Uterus (tissue), 4 donors: ENCODE measurements around the gene BSCL2. TPM values are rescaled to one million over a fixed set of nuclear protein-coding genes. Genes with fewer than 3 reads are reported as not detected.

Source experiments
- DNase-seq, 2 donors: peaks; one replicate each; pipeline ENCODE4 v3.0.0-alpha.2; 2019 to 2020
- H3K27ac ChIP-seq, 2 donors: fragments of 200-600 bp; sonication (generic); 1 replicate in 1 of 2; 2 replicates in 1 of 2; pipeline ENCODE4 v1.5.1; 2016 to 2018
- H3K27me3 ChIP-seq, 2 donors: fragments of 200-600 bp; sonication (generic); one replicate each; pipeline ENCODE4 v1.5.1; 2018 to 2019; ENCODE audit warnings: control low read depth in 1 of 2
- H3K36me3 ChIP-seq, 2 donors: fragments of 200-600 bp; sonication (generic); one replicate each; pipeline ENCODE4 v1.5.1; 2019; ENCODE audit warnings: control low read depth in 1 of 2
- H3K4me1 ChIP-seq, 2 donors: fragments of 200-600 bp; sonication (generic); one replicate each; pipeline ENCODE4 v1.5.1; 2018 to 2019; ENCODE audit warnings: control low read depth in 1 of 2
- H3K4me3 ChIP-seq, 2 donors: fragments of 200-600 bp; sonication (generic); 1 replicate in 1 of 2; 2 replicates in 1 of 2; pipeline ENCODE4 v1.5.1; 2018 to 2019; ENCODE audit warnings: mild to moderate bottlenecking in 1 of 2
- H3K9me3 ChIP-seq, 2 donors: fragments of 200-600 bp; sonication (generic); one replicate each; pipeline ENCODE4 v1.5.1; 2019; ENCODE audit warnings: control low read depth in 1 of 2
- POLR2A ChIP-seq, 2 donors: fragments of 450-650 bp; IDR thresholded peaks; one replicate each; pipeline ENCODE4 v1.6.1; 2016; ENCODE audit warnings: antibody characterized with exemption in 2 of 2, mild to moderate bottlenecking in 1 of 2, moderate library complexity in 1 of 2
- intact Hi-C: fragments of 100-400 bp; cut with DNase I; formaldehyde crosslinking; loops from one replicate; pipeline ENCODE4 v1.15.1; 2023; ENCODE audit warnings: low total_unique reads
- total RNA-seq, 4 donors: library from RNA; depleted of rRNA in 3 of 4; stranded (reverse); fragments of >200 nt in 3 of 4; gene quantifications; one replicate each; pipeline versions ENCODE4 v1.1.0 to v1.2.4, GENCODE V29; 2014 to 2023
- TF ChIP-seq, protein P1 (sequence below), 4 experiments: fragments of 200-600 bp in 2 of 4; fragments of 450-650 bp in 2 of 4; sonication (generic) in 2 of 4; IDR thresholded peaks; one replicate each; pipeline ENCODE4 v1.5.1; 2016 to 2019; ENCODE audit warnings: antibody characterized with exemption in 4 of 4, mild to moderate bottlenecking in 2 of 4, moderate library complexity in 1 of 4
- donor health status: DM: yes; HTN: yes; CAD: no.

Gene BSCL2
- total RNA-seq: 10 to 100 TPM; 24.1 to 46.7 (median 34.4) TPM

DNA sequence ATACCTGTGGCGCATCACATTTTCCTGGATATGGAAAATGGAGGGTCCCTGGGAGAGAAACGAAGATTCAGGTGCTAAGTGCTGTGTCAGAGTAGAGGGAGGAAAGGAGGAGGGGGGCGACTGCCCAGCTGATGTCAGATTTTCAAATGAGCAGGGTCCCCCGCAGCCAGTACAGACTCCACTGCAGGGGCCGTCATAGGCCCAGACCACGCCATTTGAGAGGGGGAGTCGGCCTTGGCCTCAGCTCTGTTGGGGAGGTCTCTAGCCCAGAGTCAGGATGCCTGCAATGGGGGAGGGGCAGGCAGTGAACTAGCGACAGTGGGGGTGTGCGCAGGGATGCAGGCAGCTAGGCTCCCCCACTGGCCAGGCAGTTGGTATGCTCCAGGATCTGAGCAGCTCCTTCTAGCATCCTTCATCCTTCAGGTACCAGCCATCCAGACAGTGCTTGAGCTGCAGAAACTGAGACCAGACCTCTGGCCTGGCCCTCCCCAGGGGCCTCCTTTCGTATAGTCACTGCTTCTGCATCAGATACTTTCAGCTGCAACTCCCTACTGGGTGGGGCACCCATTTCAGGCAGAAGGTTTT, at the start of gene BSCL2, which contains the start of gene GNG3:
Gene BSCL2, minus strand, starts transcription at position 148 of the 585 bp plus-strand sequence. CDS start 229 bp downstream, outside the sequence.
Gene GNG3, plus strand, starts transcription at position 400 of the 585 bp plus-strand sequence. CDS start 620 bp downstream, outside the sequence.
- Histone ChIP-seq H3K27me3 (no peaks in the 10 kb centered on the region), H3K9me3 (no peaks in the 10 kb centered on the region), H3K4me3 (peak within 1 kb of the TSS; percentile 47 to 71), H3K36me3 (no peaks in the 10 kb centered on the region), H3K27ac (peak within 1 kb of the TSS; percentile 89 to 94), H3K4me1 (peaks cover 9 to 22% of the 10 kb centered on the region in 2 donors)
- TF ChIP-seq, protein P1, sequence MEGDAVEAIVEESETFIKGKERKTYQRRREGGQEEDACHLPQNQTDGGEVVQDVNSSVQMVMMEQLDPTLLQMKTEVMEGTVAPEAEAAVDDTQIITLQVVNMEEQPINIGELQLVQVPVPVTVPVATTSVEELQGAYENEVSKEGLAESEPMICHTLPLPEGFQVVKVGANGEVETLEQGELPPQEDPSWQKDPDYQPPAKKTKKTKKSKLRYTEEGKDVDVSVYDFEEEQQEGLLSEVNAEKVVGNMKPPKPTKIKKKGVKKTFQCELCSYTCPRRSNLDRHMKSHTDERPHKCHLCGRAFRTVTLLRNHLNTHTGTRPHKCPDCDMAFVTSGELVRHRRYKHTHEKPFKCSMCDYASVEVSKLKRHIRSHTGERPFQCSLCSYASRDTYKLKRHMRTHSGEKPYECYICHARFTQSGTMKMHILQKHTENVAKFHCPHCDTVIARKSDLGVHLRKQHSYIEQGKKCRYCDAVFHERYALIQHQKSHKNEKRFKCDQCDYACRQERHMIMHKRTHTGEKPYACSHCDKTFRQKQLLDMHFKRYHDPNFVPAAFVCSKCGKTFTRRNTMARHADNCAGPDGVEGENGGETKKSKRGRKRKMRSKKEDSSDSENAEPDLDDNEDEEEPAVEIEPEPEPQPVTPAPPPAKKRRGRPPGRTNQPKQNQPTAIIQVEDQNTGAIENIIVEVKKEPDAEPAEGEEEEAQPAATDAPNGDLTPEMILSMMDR (IDR thresholded peaks at IDR 0.05): no peak
- TF ChIP-seq POLR2A (IDR thresholded peaks at IDR 0.05): no peak
- intact Hi-C loops: no loop called here
- DNase-seq: no peak

DNA sequence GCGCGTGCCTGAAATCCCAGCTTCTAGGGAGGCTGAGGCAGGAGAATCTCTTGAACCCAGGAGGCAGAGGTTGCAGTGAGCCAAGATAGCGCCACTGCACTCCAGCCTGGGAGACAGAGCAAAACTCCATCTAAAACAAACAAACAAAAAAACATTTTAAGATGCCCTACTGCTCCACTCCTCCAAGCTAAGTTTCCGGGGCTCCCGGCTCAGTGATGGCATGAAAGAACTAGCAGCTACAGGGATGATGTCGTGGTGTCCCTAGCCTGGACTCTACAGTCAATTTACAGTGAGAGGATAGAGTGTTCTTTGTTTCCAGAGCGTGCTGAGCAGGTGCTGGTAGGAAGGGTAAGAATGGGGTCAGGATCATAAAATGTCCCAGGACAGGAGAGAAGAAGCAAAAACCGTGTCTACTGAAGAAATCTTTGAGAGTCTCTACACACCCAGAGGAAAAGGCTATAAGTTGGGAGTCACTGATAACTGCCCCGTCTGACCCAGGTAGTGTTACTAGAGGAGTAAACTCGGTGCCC, 47.9 kb upstream of the BSCL2 start:
- no peaks in the 10 kb centered on the region for H3K36me3 ChIP-seq
- intact Hi-C loops: no loop called here
- TF ChIP-seq, protein P1 (IDR thresholded peaks at IDR 0.05): no peak
- no peak for TF ChIP-seq POLR2A (IDR thresholded peaks at IDR 0.05)
- H3K9me3 ChIP-seq: no peaks in the 10 kb centered on the region
- H3K4me3 ChIP-seq: no peak overlapping the region
- H3K27ac ChIP-seq: no peak overlapping the region
- no peak for DNase-seq
- peaks cover 0 to 5% of the 10 kb centered on the region in 2 donors for H3K4me1 ChIP-seq
- no peaks in the 10 kb centered on the region for H3K27me3 ChIP-seq

DNA sequence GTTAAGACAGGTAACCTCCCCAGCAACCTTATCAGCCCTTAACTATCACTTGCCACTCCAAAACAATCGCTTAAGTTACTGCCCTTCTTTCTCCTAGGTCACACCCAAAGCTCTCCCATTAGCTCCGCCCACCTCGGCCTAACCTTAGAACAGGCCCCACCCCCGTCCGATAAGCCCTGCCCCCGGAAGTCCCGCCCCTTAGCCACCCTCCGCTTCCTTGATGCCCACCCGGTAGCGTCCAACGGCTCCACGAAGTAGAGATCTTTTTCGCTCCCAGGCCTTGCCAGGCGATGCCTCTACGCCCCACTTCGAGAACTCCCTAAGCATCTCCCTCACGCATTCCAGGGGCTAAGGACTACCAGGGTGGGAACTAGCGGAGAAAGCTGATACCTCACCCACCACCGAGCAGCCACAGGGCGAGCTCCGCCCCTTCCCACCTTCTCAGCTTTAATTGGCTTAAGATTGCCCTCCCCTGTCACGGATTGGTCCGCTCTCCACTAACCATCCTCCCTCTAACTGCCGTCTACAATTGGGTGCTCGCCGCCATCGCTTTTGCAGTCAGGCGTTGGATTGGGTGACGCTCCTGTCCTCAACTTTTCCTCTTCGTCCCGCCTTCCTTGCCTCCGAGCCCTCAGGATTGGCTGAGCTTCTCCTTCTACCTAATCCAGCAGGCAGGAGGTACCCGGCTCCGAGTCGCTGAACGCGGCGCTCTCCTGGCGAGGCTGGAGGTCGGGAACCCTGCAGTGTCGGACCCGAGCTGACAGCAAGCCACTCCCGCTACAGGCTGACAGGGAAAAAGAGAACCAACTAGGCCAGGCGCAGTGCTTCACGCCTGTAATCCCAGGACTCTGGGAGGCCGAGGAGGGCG, 46.7 kb upstream of the BSCL2 start, which contains the start of gene ZBTB3:
Gene ZBTB3, minus strand, starts transcription at position 425 of the 868 bp plus-strand sequence. CDS start 496 bp downstream, outside the sequence.
- Histone ChIP-seq H3K4me3 (peak within 1 kb of the TSS; percentile 69 to 83), H3K4me1 (peaks cover 0 to 5% of the 10 kb centered on the region in 2 donors), H3K36me3 (no peaks in the 10 kb centered on the region), H3K27me3 (no peaks in the 10 kb centered on the region), H3K27ac (peak within 1 kb of the TSS; percentile 91 to 92), H3K9me3 (no peaks in the 10 kb centered on the region)
- TF ChIP-seq, protein P1 (IDR thresholded peaks at IDR 0.05): peak in 2 of 4 experiments; percentile 5 to 43
- TF ChIP-seq POLR2A (IDR thresholded peaks at IDR 0.05): peak; percentile 52 to 74
- intact Hi-C loops: no loop called here
- peak; percentile 96 to 98 for DNase-seq

DNA sequence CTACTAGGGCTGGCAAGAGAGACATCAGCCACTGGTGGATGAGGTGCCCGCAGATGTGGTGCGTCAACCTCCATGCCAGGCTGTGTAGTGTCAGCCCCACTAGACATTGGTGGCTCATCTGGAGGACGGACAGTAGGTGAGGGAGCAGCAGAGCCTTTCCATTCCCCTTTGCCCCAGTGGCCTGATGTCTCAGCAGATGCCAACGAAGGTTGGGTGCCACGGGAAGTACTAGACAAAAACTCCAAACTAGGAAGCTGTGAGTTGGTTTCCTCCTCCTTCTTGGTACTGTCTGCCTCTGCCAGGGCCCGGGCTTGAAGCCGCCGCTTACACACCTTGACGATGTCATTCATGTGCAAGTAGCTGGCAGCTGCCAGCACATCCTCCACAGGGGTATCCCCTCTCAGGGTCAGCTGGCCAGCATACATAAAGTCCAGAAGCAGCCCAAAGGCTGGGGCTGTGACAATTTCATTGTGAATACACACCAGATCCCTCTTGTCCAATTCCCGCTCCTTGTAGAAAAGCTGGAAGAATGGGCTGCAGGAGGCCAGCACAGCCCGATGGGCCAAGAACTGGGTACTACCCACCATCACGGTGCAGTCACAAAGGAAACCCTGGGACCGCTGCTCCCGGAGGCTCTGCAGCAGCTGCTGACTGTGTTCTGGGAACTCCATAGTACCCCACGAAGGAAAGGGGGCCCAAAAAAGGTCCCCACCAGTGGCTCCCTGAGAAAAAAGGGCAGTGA, 45.9 kb upstream of the BSCL2 start:
- Histone ChIP-seq H3K4me3 (peak overlapping the region; percentile 69 to 83), H3K27ac (peak overlapping the region; percentile 91 to 92), H3K27me3 (no peaks in the 10 kb centered on the region), H3K9me3 (no peaks in the 10 kb centered on the region), H3K36me3 (no peaks in the 10 kb centered on the region), H3K4me1 (peaks cover 0 to 5% of the 10 kb centered on the region in 2 donors)
- intact Hi-C loops: no loop called here
- TF ChIP-seq POLR2A (IDR thresholded peaks at IDR 0.05): no peak
- TF ChIP-seq, protein P1 (IDR thresholded peaks at IDR 0.05): no peak
- no peak for DNase-seq
